Measurements from ENCODE around the gene PWWP2B. TPM values are rescaled to one million over a fixed set of nuclear protein-coding genes. Genes with fewer than 3 reads are reported as not detected.

Gene PWWP2B
- total RNA-seq, 1 experiment from 2014 or later, result 10.0 TPM

- intact Hi-C loops (cut with micrococcal nuclease), result no loop called here
Measured at GRCh38 chr10:132465889-132466519, 69.0 kb downstream of the PWWP2B start.

GRCh38 chr10:132466520-132467463 lies 69.8 kb downstream of the PWWP2B start:
- no peaks in the 10 kb centered on the region for H3K4me1 Mint-ChIP-seq (ENCODE audit: insufficient read depth, unreplicated experiment)
- TF ChIP-seq CTCF (IDR thresholded peaks at IDR 0.05; ENCODE audit: unreplicated experiment), result no peak
- H3K36me3 Mint-ChIP-seq (ENCODE audit: insufficient read depth, unreplicated experiment), result no peaks in the 10 kb centered on the region
- CTCF ChIA-PET, result interaction anchor here (0.6 to 1.0 kb wide), 2 partner anchors 7 to 172 kb away, joined by 3 read pairs; no protein-coding TSS in a partner anchor
- BruUV-seq (replicated peaks), result no TSS peak
- H3K27ac Mint-ChIP-seq (ENCODE audit: low read depth, unreplicated experiment), result no peak overlapping the region
- no peak overlapping the region for H3K4me3 Mint-ChIP-seq (ENCODE audit: unreplicated experiment)
- POLR2A ChIA-PET, result interaction anchor here (1.1 kb wide), 1 partner anchor 70 kb away, joined by 3 read pairs; no protein-coding TSS in a partner anchor
- DNase-seq (ENCODE audit: unreplicated experiment), result no peak
- intact Hi-C loops (cut with micrococcal nuclease), result no loop called here
- no peaks in the 10 kb centered on the region for H3K27me3 Mint-ChIP-seq (ENCODE audit: insufficient read depth, unreplicated experiment)
- no peaks in the 10 kb centered on the region for H3K9me3 Mint-ChIP-seq (ENCODE audit: unreplicated experiment)

More at GRCh38 chr10:132465889-132466519, 69.0 kb downstream of the PWWP2B start:
- H3K27ac Mint-ChIP-seq (ENCODE audit: low read depth, unreplicated experiment), result no peak overlapping the region
- POLR2A ChIA-PET, result no interaction called here
- no peak for DNase-seq (ENCODE audit: unreplicated experiment)
- no peaks in the 10 kb centered on the region for H3K27me3 Mint-ChIP-seq (ENCODE audit: insufficient read depth, unreplicated experiment)
- no TSS peak for BruUV-seq (replicated peaks)
- no peaks in the 10 kb centered on the region for H3K36me3 Mint-ChIP-seq (ENCODE audit: insufficient read depth, unreplicated experiment)
- no peaks in the 10 kb centered on the region for H3K4me1 Mint-ChIP-seq (ENCODE audit: insufficient read depth, unreplicated experiment)
- TF ChIP-seq CTCF (IDR thresholded peaks at IDR 0.05; ENCODE audit: unreplicated experiment), result no peak
- CTCF ChIA-PET, result interaction anchor here (0.6 to 0.8 kb wide), 3 partner anchors 100 to 188 kb away, joined by 4 read pairs; no protein-coding TSS in a partner anchor
- no peak overlapping the region for H3K4me3 Mint-ChIP-seq (ENCODE audit: unreplicated experiment)
- no peaks in the 10 kb centered on the region for H3K9me3 Mint-ChIP-seq (ENCODE audit: unreplicated experiment)

Other genes with a start within 250 kb of the PWWP2B start
- gene DPYSL4, start 210.3 kb upstream of the PWWP2B start, total RNA-seq (2022), result 0.21 TPM in 1 of 2 replicates, not detected in the other
- 20.7 and 21.2 TPM in 2 replicates for gene STK32C, start 89.2 kb upstream of the PWWP2B start, total RNA-seq (2022)
- gene LRRC27, start 65.0 kb upstream of the PWWP2B start, total RNA-seq (2022), result 9.1 and 10.4 TPM in 2 replicates
- gene INPP5A, start 140.6 kb downstream of the PWWP2B start, total RNA-seq (2022), result 14.2 and 14.7 TPM in 2 replicates

All from MCF 10A (cell line).